Measurements from ENCODE around the gene RCL1.

The RCL1 gene

GRCh38 chr9:4836676-4837075, 43.9 kb downstream of the RCL1 start:
- no peaks in the 10 kb centered on the region; the same call in 1 of the 2 replicates for H3K4me1 ChIP-seq (ENCODE audit: insufficient read depth, low read length)
- 0 out of 2 replicates have a peak, but pooled peaks cover 3% of the 10 kb centered on the region for H3K36me3 ChIP-seq (ENCODE audit: insufficient read depth, low read length)
- H3K9me3 ChIP-seq (ENCODE audit: control insufficient read depth, insufficient read depth, low read length): no peaks in the 10 kb centered on the region
- H3K9ac ChIP-seq (ENCODE audit: low read depth, low read length): no peak overlapping the region

GRCh38 chr9:4837261-4838188, 44.8 kb downstream of the RCL1 start:
- Histone ChIP-seq H3K36me3 (ENCODE audit: insufficient read depth, low read length) (0 out of 2 replicates have a peak, but pooled peaks cover 3% of the 10 kb centered on the region), H3K4me1 (ENCODE audit: insufficient read depth, low read length) (no peaks in the 10 kb centered on the region; the same call in 1 of the 2 replicates), H3K9ac (ENCODE audit: low read depth, low read length) (no peak overlapping the region), H3K9me3 (ENCODE audit: control insufficient read depth, insufficient read depth, low read length) (no peaks in the 10 kb centered on the region)

- Histone ChIP-seq H3K36me3 (ENCODE audit: insufficient read depth, low read length) (0 out of 2 replicates have a peak, but pooled peaks cover 9% of the 10 kb centered on the region), H3K4me1 (ENCODE audit: insufficient read depth, low read length) (no peaks in the 10 kb centered on the region; the same call in 1 of the 2 replicates), H3K9ac (ENCODE audit: low read depth, low read length) (no peak overlapping the region), H3K9me3 (ENCODE audit: control insufficient read depth, insufficient read depth, low read length) (no peaks in the 10 kb centered on the region)
These were observed 45.4 kb downstream of the RCL1 start for GRCh38 chr9:4838189-4838546.

- H3K9me3 ChIP-seq (ENCODE audit: control insufficient read depth, insufficient read depth, low read length): no peaks in the 10 kb centered on the region
- H3K9ac ChIP-seq (ENCODE audit: low read depth, low read length): no peak overlapping the region
- H3K36me3 ChIP-seq (ENCODE audit: insufficient read depth, low read length): 0 out of 2 replicates have a peak, but pooled peaks cover 9% of the 10 kb centered on the region
- no peaks in the 10 kb centered on the region for H3K4me1 ChIP-seq (ENCODE audit: insufficient read depth, low read length)
These were observed 46.7 kb downstream of the RCL1 start for GRCh38 chr9:4839470-4839912.

- Histone ChIP-seq H3K4me1 (ENCODE audit: insufficient read depth, low read length) (no peaks in the 10 kb centered on the region), H3K9me3 (ENCODE audit: control insufficient read depth, insufficient read depth, low read length) (no peaks in the 10 kb centered on the region), H3K36me3 (ENCODE audit: insufficient read depth, low read length) (0 out of 2 replicates have a peak, but pooled peaks cover 9% of the 10 kb centered on the region), H3K9ac (ENCODE audit: low read depth, low read length) (no peak overlapping the region)
These were observed 47.3 kb downstream of the RCL1 start for GRCh38 chr9:4840018-4840417.

GRCh38 chr9:4842213-4842612, 49.5 kb downstream of the RCL1 start:
- Histone ChIP-seq H3K9me3 (ENCODE audit: control insufficient read depth, insufficient read depth, low read length) (no peaks in the 10 kb centered on the region), H3K9ac (ENCODE audit: low read depth, low read length) (no peak overlapping the region), H3K4me1 (ENCODE audit: insufficient read depth, low read length) (no peaks in the 10 kb centered on the region), H3K36me3 (ENCODE audit: insufficient read depth, low read length) (0 out of 2 replicates have a peak, but pooled peaks cover 11% of the 10 kb centered on the region)

- no peak overlapping the region for H3K9ac ChIP-seq (ENCODE audit: low read depth, low read length)
- no peaks in the 10 kb centered on the region for H3K4me1 ChIP-seq (ENCODE audit: insufficient read depth, low read length)
- H3K9me3 ChIP-seq (ENCODE audit: control insufficient read depth, insufficient read depth, low read length): no peaks in the 10 kb centered on the region
- H3K36me3 ChIP-seq (ENCODE audit: insufficient read depth, low read length): 0 out of 2 replicates have a peak, but pooled peaks cover 14% of the 10 kb centered on the region
These were observed 50.0 kb downstream of the RCL1 start for GRCh38 chr9:4842734-4843133.

- peaks cover 14% of the 10 kb centered on the region; the same call in 1 of the 2 replicates for H3K36me3 ChIP-seq (ENCODE audit: insufficient read depth, low read length)
- no peak overlapping the region for H3K9ac ChIP-seq (ENCODE audit: low read depth, low read length)
- H3K9me3 ChIP-seq (ENCODE audit: control insufficient read depth, insufficient read depth, low read length): no peaks in the 10 kb centered on the region
These were observed 51.5 kb downstream of the RCL1 start for GRCh38 chr9:4844056-4844838.

GRCh38 chr9:4849369-4849768, 56.6 kb downstream of the RCL1 start:
- Histone ChIP-seq H3K36me3 (ENCODE audit: insufficient read depth, low read length) (peaks cover 8% of the 10 kb centered on the region; the same call in 1 of the 2 replicates), H3K9ac (ENCODE audit: low read depth, low read length) (no peak overlapping the region), H3K9me3 (ENCODE audit: control insufficient read depth, insufficient read depth, low read length) (no peaks in the 10 kb centered on the region), H3K4me1 (ENCODE audit: insufficient read depth, low read length) (no peaks in the 10 kb centered on the region)

More at GRCh38 chr9:4844056-4844838, 51.5 kb downstream of the RCL1 start:
- H3K4me1 ChIP-seq (ENCODE audit: insufficient read depth, low read length): no peaks in the 10 kb centered on the region

GRCh38 chr9:4850603-4851310, 58.0 kb downstream of the RCL1 start:
- no peak overlapping the region for H3K9ac ChIP-seq (ENCODE audit: low read depth, low read length)
- H3K36me3 ChIP-seq (ENCODE audit: insufficient read depth, low read length): peaks cover 8% of the 10 kb centered on the region; the same call in 1 of the 2 replicates

GRCh38 chr9:4852419-4852818, 59.7 kb downstream of the RCL1 start:
- no peak overlapping the region for H3K9ac ChIP-seq (ENCODE audit: low read depth, low read length)
- H3K9me3 ChIP-seq (ENCODE audit: control insufficient read depth, insufficient read depth, low read length): no peaks in the 10 kb centered on the region
- peaks cover 5% of the 10 kb centered on the region; the same call in 1 of the 2 replicates for H3K36me3 ChIP-seq (ENCODE audit: insufficient read depth, low read length)
- H3K4me1 ChIP-seq (ENCODE audit: insufficient read depth, low read length): no peaks in the 10 kb centered on the region

More at GRCh38 chr9:4850603-4851310, 58.0 kb downstream of the RCL1 start:
- Histone ChIP-seq H3K4me1 (ENCODE audit: insufficient read depth, low read length) (no peaks in the 10 kb centered on the region), H3K9me3 (ENCODE audit: control insufficient read depth, insufficient read depth, low read length) (no peaks in the 10 kb centered on the region)

- peaks cover 2% of the 10 kb centered on the region; the same call in 1 of the 2 replicates for H3K36me3 ChIP-seq (ENCODE audit: insufficient read depth, low read length)
- no peaks in the 10 kb centered on the region for H3K9me3 ChIP-seq (ENCODE audit: control insufficient read depth, insufficient read depth, low read length)
- no peak overlapping the region for H3K9ac ChIP-seq (ENCODE audit: low read depth, low read length)
- H3K4me1 ChIP-seq (ENCODE audit: insufficient read depth, low read length): no peaks in the 10 kb centered on the region
These were observed 61.5 kb downstream of the RCL1 start for GRCh38 chr9:4854265-4854590.

- no peaks in the 10 kb centered on the region for H3K4me1 ChIP-seq (ENCODE audit: insufficient read depth, low read length)
- no peaks in the 10 kb centered on the region for H3K9me3 ChIP-seq (ENCODE audit: control insufficient read depth, insufficient read depth, low read length)
- H3K36me3 ChIP-seq (ENCODE audit: insufficient read depth, low read length): peaks cover 5% of the 10 kb centered on the region; the same call in 1 of the 2 replicates
- no peak overlapping the region for H3K9ac ChIP-seq (ENCODE audit: low read depth, low read length)
These were observed 63.1 kb downstream of the RCL1 start for GRCh38 chr9:4855841-4856240.
